T-cell (primary cell): Measurements from ENCODE around the gene LRIT3. TPM values are rescaled to one million over a fixed set of nuclear protein-coding genes. Genes with fewer than 3 reads are reported as not detected.

ENCODE experiments used
- ATAC-seq, 4 experiments: fragments of 200-7000 bp in 3 of 4; fragments of 150-1000 bp in 1 of 4; cut with Tn5 transposase; replicated peaks in 1 of 4; 1 replicate in 3 of 4; 2 replicates in 1 of 4; pipeline ENCODE4 v1.10.0; 2021; ENCODE audit warnings: moderate library complexity in 3 of 4, mild to moderate bottlenecking in 2 of 4, moderate number of reproducible peaks in 1 of 4
- CTCF ChIA-PET, 2 donors: fragments of 300-600 bp; sonication (Branson Sonifier 250); formaldehyde crosslinking; loops; one replicate each; lab custom pipeline; 2022; ENCODE audit warnings: antibody characterized with exemption in 2 of 2; lab: Charles Lee
- POLR2A ChIA-PET, 2 donors: fragments of 300-600 bp; sonication (Branson Sonifier 250); formaldehyde crosslinking; loops; one replicate each; lab custom pipeline; 2022; ENCODE audit warnings: antibody characterized with exemption in 2 of 2; lab: Charles Lee
- DNase-seq, 35 experiments: peaks; one replicate each; pipeline versions ENCODE4 v3.0.0 to v3.0.0-alpha.2; 2013 to 2023
- H3K27ac ChIP-seq: one replicate; pipeline ENCODE4 v1.5.1; 2013; ENCODE audit warnings: low read length
- H3K27me3 ChIP-seq, 2 experiments: replicated peaks in 1 of 2; 1 replicate in 1 of 2; 2 replicates in 1 of 2; pipeline versions ENCODE4 v1.6.1 to v1.7.0; 2013; ENCODE audit warnings: low read length in 1 of 2, mixed read lengths in 1 of 2; ENCODE audit not compliant: control insufficient read depth in 2 of 2, insufficient read depth in 2 of 2; ENCODE audit errors: extremely low read depth in 1 of 2
- H3K36me3 ChIP-seq, 2 donors: 1 replicate in 1 of 2; 2 replicates in 1 of 2; pipeline versions ENCODE4 v1.6.1 to v1.7.0; 2013; ENCODE audit warnings: low read length in 1 of 2; ENCODE audit not compliant: control insufficient read depth in 2 of 2, insufficient read depth in 1 of 2; ENCODE audit errors: extremely low read depth in 1 of 2
- H3K4me1 ChIP-seq, 2 experiments: 1 replicate in 1 of 2; 2 replicates in 1 of 2; pipeline versions ENCODE4 v1.6.1 to v1.7.0; 2013; ENCODE audit warnings: low read length in 2 of 2, mixed read lengths in 1 of 2; ENCODE audit not compliant: insufficient read depth in 2 of 2, control insufficient read depth in 1 of 2; ENCODE audit errors: extremely low read depth in 1 of 2
- H3K4me3 ChIP-seq, 2 donors: 1 replicate in 1 of 2; 2 replicates in 1 of 2; pipeline versions ENCODE4 v1.5.1 to v1.7.0; 2013; ENCODE audit warnings: mild to moderate bottlenecking in 2 of 2, low read length in 1 of 2, moderate library complexity in 1 of 2; ENCODE audit not compliant: control insufficient read depth in 1 of 2; ENCODE audit errors: extremely low read depth in 1 of 2
- H3K9me3 ChIP-seq: 2 replicates; pipeline ENCODE4 v1.7.0; 2013
- H3K27ac Mint-ChIP-seq, 2 donors: one replicate each; pipeline ENCODE4 v1.8.0; 2020 to 2021; ENCODE audit warnings: mild to moderate bottlenecking in 2 of 2, mixed read lengths in 2 of 2
- H3K27me3 Mint-ChIP-seq, 2 donors: one replicate each; pipeline ENCODE4 v1.8.0; 2021 to 2022; ENCODE audit warnings: mixed read lengths in 2 of 2
- H3K36me3 Mint-ChIP-seq: one replicate; pipeline ENCODE4 v1.8.0; 2021; ENCODE audit warnings: mixed read lengths
- H3K4me1 Mint-ChIP-seq, 3 donors: one replicate each; pipeline ENCODE4 v1.8.0; 2020 to 2022; ENCODE audit warnings: mixed read lengths in 3 of 3, mild to moderate bottlenecking in 1 of 3
- H3K4me3 Mint-ChIP-seq, 3 donors: one replicate each; pipeline ENCODE4 v1.8.0; 2020 to 2022; ENCODE audit warnings: mild to moderate bottlenecking in 3 of 3, mixed read lengths in 3 of 3, moderate library complexity in 3 of 3
- H3K9me3 Mint-ChIP-seq, 3 donors: one replicate each; pipeline ENCODE4 v1.8.0; 2020 to 2022; ENCODE audit warnings: mixed read lengths in 3 of 3
- WGBS: methylation state at CpG from one replicate; pipeline ENCODE4 v1.1.5; 2013; ENCODE audit warnings: missing lambda C conversion rate; ENCODE audit not compliant: insufficient coverage; 5-methylcytosine and 5-hydroxymethylcytosine counted together
- total RNA-seq, 35 experiments: library from RNA in 6 of 35; stranded (reverse) in 6 of 35; fragments of 120-200 nt in 1 of 35; gene quantifications; one replicate each; pipeline versions ENCODE4 v1.2.1 to v1.2.4 and lab custom pipeline; 2013 to 2026

Gene LRIT3, protein sequence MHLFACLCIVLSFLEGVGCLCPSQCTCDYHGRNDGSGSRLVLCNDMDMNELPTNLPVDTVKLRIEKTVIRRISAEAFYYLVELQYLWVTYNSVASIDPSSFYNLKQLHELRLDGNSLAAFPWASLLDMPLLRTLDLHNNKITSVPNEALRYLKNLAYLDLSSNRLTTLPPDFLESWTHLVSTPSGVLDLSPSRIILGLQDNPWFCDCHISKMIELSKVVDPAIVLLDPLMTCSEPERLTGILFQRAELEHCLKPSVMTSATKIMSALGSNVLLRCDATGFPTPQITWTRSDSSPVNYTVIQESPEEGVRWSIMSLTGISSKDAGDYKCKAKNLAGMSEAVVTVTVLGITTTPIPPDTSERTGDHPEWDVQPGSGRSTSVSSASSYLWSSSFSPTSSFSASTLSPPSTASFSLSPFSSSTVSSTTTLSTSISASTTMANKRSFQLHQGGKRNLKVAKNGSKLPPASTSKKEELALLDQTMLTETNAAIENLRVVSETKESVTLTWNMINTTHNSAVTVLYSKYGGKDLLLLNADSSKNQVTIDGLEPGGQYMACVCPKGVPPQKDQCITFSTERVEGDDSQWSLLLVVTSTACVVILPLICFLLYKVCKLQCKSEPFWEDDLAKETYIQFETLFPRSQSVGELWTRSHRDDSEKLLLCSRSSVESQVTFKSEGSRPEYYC
- total RNA-seq (under 1 TPM; 0.12 to 0.41 (median 0.26) TPM), total RNA-seq (lab: John Stamatoyannopoulos, UW) (0 to 0.68 (median 0.31) reads per million in 29 experiments)
- total RNA-seq (2013): 0.29 TPM

DNA sequence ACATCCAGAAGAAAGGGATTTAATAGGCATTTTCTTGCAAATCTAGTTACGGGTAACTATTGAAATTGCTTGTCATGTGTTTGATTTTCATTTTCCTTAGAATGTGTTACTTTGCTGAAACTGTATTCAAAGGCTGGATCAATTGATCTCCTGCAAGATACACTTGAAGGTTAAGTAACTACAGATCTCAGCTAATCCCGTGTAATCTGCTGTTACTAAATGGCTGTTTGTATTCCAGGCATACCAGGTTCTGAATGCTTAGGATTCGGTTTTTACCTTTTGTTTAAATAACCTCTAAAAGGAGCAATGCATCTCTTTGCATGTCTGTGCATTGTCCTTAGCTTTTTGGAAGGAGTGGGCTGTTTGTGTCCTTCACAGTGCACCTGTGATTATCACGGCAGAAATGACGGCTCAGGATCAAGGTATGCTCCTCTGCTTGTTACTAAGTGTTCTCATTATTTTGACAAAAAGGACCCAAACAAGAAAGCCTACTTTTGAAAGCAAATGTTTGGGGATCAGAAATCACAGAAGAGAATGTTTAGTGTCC is at the start of gene LRIT3:
Gene LRIT3 (plus strand): TSS at position 212 of the 547 bp plus-strand sequence. CDS start 95 bp downstream, at position 307.
- ChIA-PET CTCF (no interaction called here), POLR2A (no interaction called here)
- Histone ChIP-seq H3K27ac (no peak within 1 kb of the TSS), H3K4me3 (no peak within 1 kb of the TSS), H3K36me3 (no peaks in the 10 kb centered on the region), H3K27me3 (no peaks in the 10 kb centered on the region), H3K9me3 (no peaks in the 10 kb centered on the region), H3K4me1 (no peaks in the 10 kb centered on the region)
- H3K27me3 Mint-ChIP-seq: peaks cover 0 to 2% of the 10 kb centered on the region in 2 donors
- ATAC-seq (no peak), DNase-seq (no peak)
- 100% methylated on average over 4 of the region's 5 CpGs for WGBS
- H3K9me3 Mint-ChIP-seq: no peaks in the 10 kb centered on the region
- H3K4me3 Mint-ChIP-seq: no peak within 1 kb of the TSS
- no peak within 1 kb of the TSS for H3K27ac Mint-ChIP-seq
- peaks cover 0 to 5% (median under 1%) of the 10 kb centered on the region in 3 donors for H3K4me1 Mint-ChIP-seq
- H3K36me3 Mint-ChIP-seq: peaks cover 7% of the 10 kb centered on the region

DNA sequence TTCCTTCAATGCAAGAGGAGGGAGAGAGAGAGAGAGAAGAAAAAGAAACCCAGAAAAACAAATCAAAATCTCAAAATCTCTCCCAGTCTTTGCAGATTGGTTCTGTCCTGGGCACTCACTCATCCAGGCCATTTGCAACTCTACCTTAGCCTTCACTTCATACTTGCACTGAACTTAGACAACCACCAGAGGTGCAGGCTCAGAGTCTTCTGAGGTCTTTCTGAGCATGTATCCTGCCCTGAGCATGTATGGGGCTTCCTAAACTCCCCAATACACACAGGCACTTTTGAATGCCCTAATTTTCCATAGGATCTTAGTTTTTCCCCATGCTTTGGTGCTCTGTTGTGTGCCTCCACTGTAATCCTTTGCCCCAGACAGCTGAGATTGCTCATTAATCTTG is 49.0 kb upstream of the LRIT3 start:
- ATAC-seq: no peak
- Histone ChIP-seq H3K4me1 (no peaks in the 10 kb centered on the region), H3K27me3 (peaks cover 0 to 3% of the 10 kb centered on the region in 2 experiments), H3K9me3 (peaks cover under 1% of the 10 kb centered on the region), H3K36me3 (no peaks in the 10 kb centered on the region), H3K4me3 (no peak overlapping the region), H3K27ac (no peak overlapping the region)
- Mint-ChIP-seq H3K36me3 (no peaks in the 10 kb centered on the region), H3K27me3 (peaks cover 4 to 8% of the 10 kb centered on the region in 2 donors), H3K9me3 (peaks cover 4 to 23% (median 18%) of the 10 kb centered on the region in 3 donors), H3K4me1 (no peaks in the 10 kb centered on the region), H3K27ac (no peak overlapping the region), H3K4me3 (no peak overlapping the region)
- POLR2A ChIA-PET: no interaction called here
- DNase-seq: no peak
- CTCF ChIA-PET: no interaction called here

DNA sequence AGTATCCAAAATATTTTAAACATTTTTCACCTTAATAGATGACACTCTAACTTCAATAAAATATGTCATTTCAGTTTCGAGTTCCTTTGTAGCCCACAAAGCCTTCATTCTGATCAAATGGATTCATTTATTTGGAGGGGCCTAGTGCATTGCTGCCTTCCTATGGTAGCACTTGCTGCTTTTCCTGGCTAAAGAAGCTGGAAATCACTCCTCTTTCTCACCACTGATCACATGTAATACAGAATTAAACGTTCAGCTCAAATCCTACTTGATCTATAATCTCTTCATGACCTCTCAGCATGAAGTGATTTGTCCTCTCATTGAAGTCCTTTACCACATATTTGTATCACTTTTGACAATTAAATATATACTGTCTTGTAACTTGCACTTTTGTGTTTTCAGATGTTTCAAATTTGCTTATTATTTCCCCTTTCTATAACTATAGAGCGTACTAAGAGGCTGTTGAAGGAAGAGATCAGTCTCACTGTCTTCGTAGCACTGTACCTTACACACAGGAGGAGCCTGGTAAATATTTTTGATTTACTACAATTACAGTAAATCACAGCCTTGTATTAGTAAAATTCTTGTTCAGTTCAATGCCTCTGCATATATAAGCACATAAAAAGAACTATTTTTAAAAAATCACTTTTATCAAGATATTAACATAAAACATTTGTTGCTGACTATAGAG is 46.7 kb upstream of the LRIT3 start:
- peaks cover 0 to 8% (median 4%) of the 10 kb centered on the region in 3 donors for H3K9me3 Mint-ChIP-seq
- Histone ChIP-seq H3K27ac (no peak overlapping the region), H3K36me3 (no peaks in the 10 kb centered on the region), H3K4me1 (no peaks in the 10 kb centered on the region), H3K27me3 (no peaks in the 10 kb centered on the region), H3K9me3 (no peaks in the 10 kb centered on the region), H3K4me3 (no peak overlapping the region)
- H3K4me3 Mint-ChIP-seq: no peak overlapping the region
- no peak overlapping the region for H3K27ac Mint-ChIP-seq
- WGBS: 50% methylated on average over 1 of the region's 4 CpGs
- DNase-seq: no peak
- no peaks in the 10 kb centered on the region for H3K36me3 Mint-ChIP-seq
- ATAC-seq: no peak
- H3K4me1 Mint-ChIP-seq: no peaks in the 10 kb centered on the region
- H3K27me3 Mint-ChIP-seq: peaks cover 3% of the 10 kb centered on the region in 2 donors
- CTCF ChIA-PET: interaction anchor here in 1 of 2 donors (0.5 kb wide), 1 partner anchor 130 kb away, joined by 4 read pairs; no protein-coding TSS in a partner anchor
- POLR2A ChIA-PET: no interaction called here

DNA sequence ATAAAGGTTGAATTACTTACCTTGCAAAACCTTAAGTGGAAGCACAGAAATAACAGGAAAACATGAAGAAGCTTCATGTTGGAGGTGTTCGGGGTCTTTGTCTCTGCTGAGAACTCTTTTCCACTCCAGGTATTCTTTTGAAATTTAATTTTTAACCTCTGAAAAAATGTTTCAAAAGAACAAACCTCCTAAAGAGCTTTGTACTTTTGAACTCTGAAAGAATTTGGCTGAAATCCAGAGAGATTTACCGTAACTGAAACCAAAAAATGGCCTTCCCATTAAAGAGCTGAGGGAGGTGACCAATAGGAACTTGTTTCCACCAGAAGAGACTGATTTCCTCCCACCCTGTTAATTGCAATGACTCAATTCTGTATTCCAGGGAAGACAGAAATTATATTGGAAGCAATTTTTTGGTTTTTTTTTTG is 46.0 kb upstream of the LRIT3 start, which contains the start of gene CFI:
Gene CFI (minus strand): TSS at position 105 of the 425 bp plus-strand sequence. CDS start 28 bp downstream, at position 77.
- no peak within 1 kb of the TSS for H3K4me3 Mint-ChIP-seq
- H3K4me3 ChIP-seq: no peak within 1 kb of the TSS
- no peaks in the 10 kb centered on the region for H3K9me3 ChIP-seq
- ChIA-PET CTCF (no interaction called here), POLR2A (interaction anchor here in 1 of 2 donors (0.7 kb wide), 1 partner anchor 111 kb away, joined by 6 read pairs; no protein-coding TSS in a partner anchor)
- H3K9me3 Mint-ChIP-seq: peaks cover 0 to 3% (median 0%) of the 10 kb centered on the region in 3 donors
- H3K27ac Mint-ChIP-seq: no peak within 1 kb of the TSS
- no peak for DNase-seq
- H3K4me1 Mint-ChIP-seq: no peaks in the 10 kb centered on the region
- peaks cover 3 to 5% of the 10 kb centered on the region in 2 donors for H3K27me3 Mint-ChIP-seq
- no peak for ATAC-seq
- H3K36me3 ChIP-seq: no peaks in the 10 kb centered on the region
- H3K27me3 ChIP-seq: no peaks in the 10 kb centered on the region
- WGBS: no CpG with 5 or more reads among the region's 2 CpGs
- no peak within 1 kb of the TSS for H3K27ac ChIP-seq
- no peaks in the 10 kb centered on the region for H3K4me1 ChIP-seq
- H3K36me3 Mint-ChIP-seq: no peaks in the 10 kb centered on the region

DNA sequence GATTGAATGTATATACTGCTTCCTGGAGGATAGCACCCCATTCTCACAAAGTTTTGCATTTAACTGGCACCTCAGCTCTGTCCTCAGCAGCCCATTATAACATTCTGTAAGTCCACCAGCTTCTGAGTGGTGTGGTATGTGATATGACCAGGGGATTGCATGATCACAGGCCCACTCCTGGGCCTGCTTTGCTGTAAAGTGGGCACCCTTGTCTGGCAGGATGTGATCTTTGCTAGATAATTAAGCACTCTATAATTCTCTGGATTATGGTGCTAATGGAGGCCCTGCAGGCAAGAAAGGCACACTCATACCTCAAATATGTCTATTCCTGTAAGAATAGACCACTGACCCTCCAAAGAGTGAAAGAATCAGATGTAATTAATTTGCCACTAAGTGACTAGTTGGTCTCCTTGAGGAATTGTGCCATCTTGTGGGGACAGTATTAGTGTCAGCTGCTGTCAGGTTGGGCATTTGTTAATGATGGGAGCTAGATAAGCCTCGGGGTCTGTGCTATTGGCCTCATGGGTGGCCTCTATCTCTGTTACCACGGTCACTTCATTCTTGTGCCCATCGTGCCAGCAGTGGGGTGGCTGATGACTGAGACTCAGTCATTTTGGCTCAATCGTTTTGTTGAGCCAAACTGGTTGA is 43.9 kb upstream of the LRIT3 start:
- no peak overlapping the region for H3K4me3 Mint-ChIP-seq
- POLR2A ChIA-PET: no interaction called here

More for the DNA sequence above, 43.9 kb upstream of the LRIT3 start:
- Histone ChIP-seq H3K36me3 (no peaks in the 10 kb centered on the region), H3K27me3 (no peaks in the 10 kb centered on the region), H3K4me3 (no peak overlapping the region), H3K27ac (no peak overlapping the region), H3K4me1 (no peaks in the 10 kb centered on the region), H3K9me3 (no peaks in the 10 kb centered on the region)
- Mint-ChIP-seq H3K9me3 (no peaks in the 10 kb centered on the region), H3K27me3 (peaks cover 5 to 8% of the 10 kb centered on the region in 2 donors), H3K36me3 (no peaks in the 10 kb centered on the region), H3K27ac (no peak overlapping the region), H3K4me1 (no peaks in the 10 kb centered on the region)
- CTCF ChIA-PET: interaction anchor here (0.5 to 1.2 kb wide), 3 partner anchors 74 to 714 kb away, joined by 3 to 4 read pairs (median 3); partner anchors contain the start of gene PLA2G12A (in 1 of the 2)
- DNase-seq (peak in 5 of 35 experiments; percentile 2 to 59 (median 6)), ATAC-seq (peak in 2 of 4 experiments; percentile 40 to 43)
- WGBS: no CpG with 5 or more reads among the region's 4 CpGs
